Lower leg skin (tissue), 4 donors: Measurements from ENCODE around the gene RIC8A. TPM values are rescaled to one million over a fixed set of nuclear protein-coding genes. Genes with fewer than 3 reads are reported as not detected.
A peak's percentile ranks its signal among the peaks of the same experiment; 100 is the strongest.

ENCODE experiments used
- DNase-seq, 2 donors: peaks; one replicate each; pipeline ENCODE4 v3.0.0-alpha.2; 2019; ENCODE audit warnings: low spot score in 2 of 2
- H3K4me3 ChIP-seq: fragments of 200-600 bp; sonication (generic); 2 replicates; pipeline ENCODE4 v1.5.1; 2017; ENCODE audit warnings: mild to moderate bottlenecking, low read depth; ENCODE audit not compliant: poor library complexity, severe bottlenecking
- CTCF ChIP-seq, 3 donors: fragments of 450-650 bp; IDR thresholded peaks; one replicate each; pipeline ENCODE4 v1.5.1; 2016; ENCODE audit warnings: antibody characterized with exemption in 3 of 3, mild to moderate bottlenecking in 3 of 3, moderate library complexity in 2 of 3
- POLR2A ChIP-seq, 2 donors: fragments of 450-650 bp; IDR thresholded peaks; one replicate each; pipeline ENCODE4 v1.6.1; 2016 to 2017; ENCODE audit warnings: antibody characterized with exemption in 2 of 2, mild to moderate bottlenecking in 1 of 2, moderate library complexity in 1 of 2
- WGBS, 2 donors: methylation state at CpG; one replicate each; pipeline ENCODE4 v1.1.5; 2018; 5-methylcytosine and 5-hydroxymethylcytosine counted together
- intact Hi-C: fragments of 100-400 bp; cut with DNase I; formaldehyde crosslinking; loops from one replicate; pipeline ENCODE4 v1.15.0; 2023; ENCODE audit warnings: low total_unique reads
- total RNA-seq, 4 donors: library from RNA; depleted of rRNA; stranded (reverse); fragments of >200 nt; gene quantifications; one replicate each; pipeline ENCODE4 v1.1.0, GENCODE V29; 2016

The RIC8A gene
- total RNA-seq, 4 donors from 2014 or later = 58.0 to 91.2 (median 66.9) TPM

DNA sequence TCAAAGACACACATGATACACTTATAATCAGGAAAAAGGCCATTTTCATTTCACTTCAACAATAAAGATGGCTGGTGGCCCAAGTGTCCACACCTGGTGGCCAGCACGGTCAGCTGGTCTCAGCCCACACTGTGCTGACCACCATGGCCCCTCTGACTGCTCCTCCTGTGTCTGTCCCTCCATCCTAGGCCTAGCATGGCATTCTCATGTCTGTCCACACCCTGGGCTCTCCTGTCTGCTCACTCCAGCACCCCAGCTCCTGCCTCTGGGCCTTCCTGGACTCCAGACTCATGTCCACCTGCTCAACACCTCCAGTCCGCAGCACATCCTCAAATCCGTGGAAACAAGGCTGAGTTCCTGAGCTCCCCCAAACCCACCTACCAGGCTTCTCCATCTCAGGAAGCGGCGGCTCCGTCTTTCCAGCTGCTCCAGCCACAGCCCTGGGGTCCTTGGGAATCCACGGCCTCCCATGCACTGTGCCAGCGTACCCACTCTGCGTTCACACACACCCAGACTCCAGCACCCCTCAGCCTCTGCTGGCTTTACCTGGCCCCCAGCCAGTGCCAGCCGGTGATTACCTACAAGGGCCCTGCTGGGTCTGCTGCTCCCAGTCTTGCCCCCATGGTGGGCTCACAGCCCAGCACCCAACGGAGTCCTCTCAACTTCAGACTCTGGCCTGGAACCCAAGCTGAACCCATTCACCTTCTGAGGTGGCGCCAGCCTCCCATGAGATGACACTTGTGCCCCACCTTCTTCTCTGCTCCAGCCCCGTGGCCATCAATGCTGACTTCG lies 14.7 kb downstream of the RIC8A start:
- intact Hi-C loops = no loop called here
- DNase-seq = peak in 1 of 2 donors; percentile 78
- TF ChIP-seq POLR2A (IDR thresholded peaks at IDR 0.05) (no peak), CTCF (IDR thresholded peaks at IDR 0.05) (no peak)
- H3K4me3 ChIP-seq = no peak overlapping the region
- 92 to 93% methylated on average over 13 to 14 of the region's 14 CpGs for WGBS, 2 donors

DNA sequence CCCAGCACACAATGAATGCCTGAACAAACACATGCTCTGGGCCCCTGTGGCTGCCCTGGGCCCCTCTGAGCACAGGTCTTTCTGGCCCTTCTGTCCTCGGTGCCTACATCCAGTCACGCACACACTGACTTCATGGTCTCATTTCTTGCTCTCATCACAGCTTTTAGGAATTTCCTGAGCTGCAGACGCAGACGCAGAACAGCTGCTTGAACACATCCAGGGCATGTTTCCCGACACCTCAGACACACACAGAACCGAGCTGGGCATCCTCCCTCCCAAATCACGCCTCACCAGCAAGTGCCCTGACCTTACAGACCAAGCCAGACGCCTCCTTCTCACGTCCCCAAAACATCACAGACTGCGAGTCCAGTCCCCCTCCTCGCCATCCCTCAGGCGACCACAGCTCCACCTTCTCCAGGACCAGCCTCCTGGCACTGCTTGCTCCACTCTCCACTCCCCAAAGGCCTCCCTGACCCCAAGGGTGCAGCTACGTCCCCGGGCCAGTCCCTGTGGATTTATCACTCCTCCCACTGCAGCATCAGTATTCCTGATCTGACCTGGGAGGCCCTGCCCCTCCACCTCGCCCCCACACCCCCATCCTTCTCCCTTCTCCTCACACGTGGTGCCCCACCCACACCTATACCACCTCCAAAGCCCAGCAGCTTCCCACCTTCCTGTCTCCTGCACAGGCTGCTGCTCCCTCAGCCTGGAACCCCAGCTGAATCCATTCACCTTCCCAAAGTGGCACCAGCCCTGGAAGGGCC lies 15.7 kb downstream of the RIC8A start:
- TF ChIP-seq POLR2A (IDR thresholded peaks at IDR 0.05) (no peak), CTCF (IDR thresholded peaks at IDR 0.05) (no peak)
- no peak overlapping the region for H3K4me3 ChIP-seq
- DNase-seq = peak in 1 of 2 donors; percentile 61
- intact Hi-C loops = no loop called here
- 81 to 83% methylated on average over 16 of the region's 16 CpGs for WGBS, 2 donors

GRCh38 chr11:223884-224283 lies 16.4 kb downstream of the RIC8A start:
- TF ChIP-seq POLR2A (IDR thresholded peaks at IDR 0.05) (no peak), CTCF (IDR thresholded peaks at IDR 0.05) (no peak)
- peak in 1 of 2 donors; percentile 18 for DNase-seq
- no peak overlapping the region for H3K4me3 ChIP-seq
- 84 to 98% methylated on average over 7 to 8 of the region's 9 CpGs for WGBS, 2 donors
- intact Hi-C loops = no loop called here

DNA sequence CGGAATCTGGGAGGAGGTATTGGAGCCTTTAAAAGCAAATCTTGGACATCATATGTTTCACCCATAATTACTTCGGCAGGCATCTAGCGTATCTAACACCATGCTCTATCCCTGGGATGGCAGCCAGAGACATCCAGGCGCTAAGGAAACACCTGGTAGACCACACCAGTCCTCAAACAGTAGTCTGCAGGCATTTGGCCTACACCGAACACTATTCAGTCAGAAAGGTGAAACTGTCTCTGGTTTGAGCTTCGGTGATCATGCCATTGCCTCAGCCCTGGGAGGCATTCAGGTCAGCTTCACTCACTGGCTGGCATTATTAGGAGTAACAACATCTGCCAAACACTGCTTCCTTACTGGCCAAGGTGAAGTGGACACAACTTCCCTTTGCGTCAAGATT lies 16.9 kb downstream of the RIC8A start:
- TF ChIP-seq POLR2A (IDR thresholded peaks at IDR 0.05) (no peak), CTCF (IDR thresholded peaks at IDR 0.05) (no peak)
- H3K4me3 ChIP-seq = no peak overlapping the region
- 85 to 89% methylated on average over 7 of the region's 7 CpGs for WGBS, 2 donors
- intact Hi-C loops = no loop called here
- peak in 1 of 2 donors; percentile 1 for DNase-seq

GRCh38 chr11:225734-226453 lies 18.4 kb downstream of the RIC8A start:
- 89 to 93% methylated on average over 10 of the region's 10 CpGs for WGBS, 2 donors

More at GRCh38 chr11:225734-226453, 18.4 kb downstream of the RIC8A start:
- no peak overlapping the region for H3K4me3 ChIP-seq
- DNase-seq = peak in 1 of 2 donors; percentile 15
- intact Hi-C loops = no loop called here
- TF ChIP-seq POLR2A (IDR thresholded peaks at IDR 0.05) (no peak), CTCF (IDR thresholded peaks at IDR 0.05) (no peak)
